H9 (cell line): ENCODE measurements around the gene OR6N1. TPM values are rescaled to one million over a fixed set of nuclear protein-coding genes. Genes with fewer than 3 reads are reported as not detected.

Experiments
- DNase-seq: peaks from one replicate; pipeline ENCODE4 v3.0.0-alpha.2; 2017
- H2AFZ ChIP-seq: one replicate; pipeline ENCODE4 v1.6.1; 2013; ENCODE audit warnings: mild to moderate bottlenecking, low read length, control low read depth, moderate library complexity
- H2AK5ac ChIP-seq: 2 replicates; pipeline ENCODE4 v1.6.1; 2013; ENCODE audit warnings: low read length, control low read depth, mixed read lengths; ENCODE audit not compliant: insufficient read length
- H2BK120ac ChIP-seq: one replicate; pipeline ENCODE4 v1.6.1; 2013; ENCODE audit warnings: low read depth, mild to moderate bottlenecking, low read length, control low read depth, inconsistent platforms; ENCODE audit not compliant: poor library complexity, severe bottlenecking
- H2BK12ac ChIP-seq: 2 replicates; pipeline ENCODE4 v1.6.1; 2013; ENCODE audit warnings: low read length, control low read depth, mixed read lengths, low read depth; ENCODE audit not compliant: insufficient read length
- H2BK15ac ChIP-seq: 2 replicates; pipeline ENCODE4 v1.6.1; 2013; ENCODE audit warnings: low read depth, low read length, control low read depth
- H2BK20ac ChIP-seq: one replicate; pipeline ENCODE4 v1.6.1; 2013; ENCODE audit warnings: low read depth, mild to moderate bottlenecking, low read length, control low read depth, inconsistent platforms; ENCODE audit not compliant: poor library complexity, severe bottlenecking
- H2BK5ac ChIP-seq: 2 replicates; pipeline ENCODE4 v1.6.1; 2013; ENCODE audit warnings: low read length, control low read depth, mixed read lengths; ENCODE audit not compliant: insufficient read length
- H3K14ac ChIP-seq: 2 replicates; pipeline ENCODE4 v1.6.1; 2013; ENCODE audit warnings: low read length, control low read depth; ENCODE audit not compliant: insufficient read depth
- H3K18ac ChIP-seq: 2 replicates; pipeline ENCODE4 v1.6.1; 2013; ENCODE audit warnings: low read depth, mild to moderate bottlenecking, mixed read lengths, low read length, control low read depth; ENCODE audit not compliant: insufficient read length
- H3K23ac ChIP-seq: 2 replicates; pipeline ENCODE4 v1.6.1; 2013; ENCODE audit warnings: low read length, control low read depth, mixed read lengths, low read depth; ENCODE audit not compliant: insufficient read length
- H3K23me2 ChIP-seq: 2 replicates; pipeline ENCODE4 v1.6.1; 2013; ENCODE audit warnings: low read depth, mild to moderate bottlenecking, mixed read lengths, low read length, control low read depth; ENCODE audit not compliant: insufficient read length, poor library complexity, severe bottlenecking
- H3K27ac ChIP-seq: 2 replicates; pipeline ENCODE4 v1.5.1; 2013; ENCODE audit warnings: low read length, control low read depth, mixed read lengths, low read depth; ENCODE audit not compliant: insufficient read length
- H3K27me3 ChIP-seq: 2 replicates; pipeline ENCODE4 v1.6.1; 2013; ENCODE audit warnings: low read length, control low read depth, inconsistent platforms; ENCODE audit not compliant: insufficient read depth
- H3K4ac ChIP-seq: 2 replicates; pipeline ENCODE4 v1.6.1; 2013; ENCODE audit warnings: low read depth, mild to moderate bottlenecking, control low read depth, inconsistent platforms, low read length, moderate library complexity
- H3K4me1 ChIP-seq: 2 replicates; pipeline ENCODE4 v1.6.1; 2013; ENCODE audit warnings: low read length, control low read depth, inconsistent platforms; ENCODE audit not compliant: insufficient read depth
- H3K4me2 ChIP-seq: 2 replicates; pipeline ENCODE4 v1.6.1; 2013; ENCODE audit warnings: low read length, control low read depth, mixed read lengths; ENCODE audit not compliant: insufficient read length, insufficient read depth
- H3K56ac ChIP-seq: 2 replicates; pipeline ENCODE4 v1.6.1; 2013; ENCODE audit warnings: low read depth, mild to moderate bottlenecking, mixed read lengths, low read length, control low read depth; ENCODE audit not compliant: insufficient read length
- H3K79me1 ChIP-seq: 2 replicates; pipeline ENCODE4 v1.6.1; 2013; ENCODE audit warnings: low read depth, mild to moderate bottlenecking, moderate library complexity, low read length, control low read depth, inconsistent platforms; ENCODE audit not compliant: insufficient read depth, poor library complexity, severe bottlenecking
- H3K79me2 ChIP-seq: 2 replicates; pipeline ENCODE4 v1.6.1; 2013; ENCODE audit warnings: low read length, control low read depth, inconsistent platforms; ENCODE audit not compliant: insufficient read depth
- H3K9ac ChIP-seq: 2 replicates; pipeline ENCODE4 v1.6.1; 2013; ENCODE audit warnings: low read length, control low read depth, mixed read lengths; ENCODE audit not compliant: insufficient read length; ENCODE audit errors: extremely low read depth
- H3K9me3 ChIP-seq: one replicate; pipeline ENCODE4 v1.6.1; 2013; ENCODE audit warnings: low read depth, low read length, inconsistent platforms; ENCODE audit not compliant: control insufficient read depth
- H3T11ph ChIP-seq: one replicate; pipeline ENCODE4 v1.6.1; 2013; ENCODE audit warnings: mild to moderate bottlenecking, low read length, control low read depth, inconsistent platforms
- H4K20me1 ChIP-seq: one replicate; pipeline ENCODE4 v1.6.1; 2013; ENCODE audit not compliant: control insufficient read depth, insufficient read length, insufficient read depth
- H4K5ac ChIP-seq: 2 replicates; pipeline ENCODE4 v1.6.1; 2013; ENCODE audit warnings: low read depth, mild to moderate bottlenecking, mixed read lengths, low read length, control low read depth; ENCODE audit not compliant: insufficient read length
- H4K8ac ChIP-seq: replicated peaks from 2 replicates; pipeline ENCODE4 v1.6.1; 2013; ENCODE audit warnings: low read length, control low read depth, mixed read lengths, low read depth; ENCODE audit not compliant: insufficient read length
- H4K91ac ChIP-seq: 2 replicates; pipeline ENCODE4 v1.6.1; 2013; ENCODE audit warnings: low read depth, mild to moderate bottlenecking, moderate library complexity, mixed read lengths, low read length, control low read depth; ENCODE audit not compliant: insufficient read length
- H3K27ac Mint-ChIP-seq, 3 experiments: 2 replicates in 2 of 3; 3 replicates in 1 of 3; pipeline ENCODE4 v1.8.0; 2020 to 2021; ENCODE audit warnings: mixed read lengths in 3 of 3, mild to moderate bottlenecking in 1 of 3, moderate library complexity in 1 of 3
- H3K27me3 Mint-ChIP-seq: 2 replicates; pipeline ENCODE4 v1.8.0; 2021; ENCODE audit warnings: low read depth, mild to moderate bottlenecking, moderate library complexity, mixed read lengths
- H3K36me3 Mint-ChIP-seq, 3 experiments: 2 replicates in 2 of 3; 3 replicates in 1 of 3; pipeline ENCODE4 v1.8.0; 2020 to 2021; ENCODE audit warnings: low read depth in 3 of 3, mixed read lengths in 3 of 3; ENCODE audit not compliant: insufficient read depth in 1 of 3
- H3K4me1 Mint-ChIP-seq, 2 experiments: 2 replicates each; pipeline ENCODE4 v1.8.0; 2020; ENCODE audit warnings: mixed read lengths in 2 of 2
- H3K4me3 Mint-ChIP-seq, 2 experiments: 2 replicates in 1 of 2; 3 replicates in 1 of 2; pipeline ENCODE4 v1.8.0; 2020 to 2021; ENCODE audit warnings: mild to moderate bottlenecking in 2 of 2, mixed read lengths in 2 of 2, moderate library complexity in 1 of 2
- H3K9me3 Mint-ChIP-seq, 2 experiments: 2 replicates in 1 of 2; 3 replicates in 1 of 2; pipeline ENCODE4 v1.8.0; 2020; ENCODE audit warnings: mild to moderate bottlenecking in 2 of 2, mixed read lengths in 2 of 2, moderate library complexity in 1 of 2
- WGBS: extraction: QIAGEN DNeasy Blood & Tissue Kit; methylation state at CpG from one replicate; pipeline ENCODE4 v1.1.7; 2013; ENCODE audit warnings: missing lambda C conversion rate, low lambda C conversion rate, mixed read lengths; ENCODE audit not compliant: insufficient read length; ENCODE audit errors: extremely low coverage; 5-methylcytosine and 5-hydroxymethylcytosine counted together
- total RNA-seq: library from RNA; stranded (reverse); gene quantifications from 2 replicates; pipeline ENCODE4 v1.2.1, GENCODE V29; 2021
- TF ChIP-seq, protein P1 (sequence below): fragments of 200-600 bp; sonication (generic); conservative IDR thresholded peaks from 3 replicates; pipeline ENCODE4 v1.8.0; 2021; ENCODE audit warnings: antibody characterized with exemption, mild to moderate bottlenecking

The OR6N1 gene
- total RNA-seq, 1 experiment from 2014 or later: not detected

DNA sequence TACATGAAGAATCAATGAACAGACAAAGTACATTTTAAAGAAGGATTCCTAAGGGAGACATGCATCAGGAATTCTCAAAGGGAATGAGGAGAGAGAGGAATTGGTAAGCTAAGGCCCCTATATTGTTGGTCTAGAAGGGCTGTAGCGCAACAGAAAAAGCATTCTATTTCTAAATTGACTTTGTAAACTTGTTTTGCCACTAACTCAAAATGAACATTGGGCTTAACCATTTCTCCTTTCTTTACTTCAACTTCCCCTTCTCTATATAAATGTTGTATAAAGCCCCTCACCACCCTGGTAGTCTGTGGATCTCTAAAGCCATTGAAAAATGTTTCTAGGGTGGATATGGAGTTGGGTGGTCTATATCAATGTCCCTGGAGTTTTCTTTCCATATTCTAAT is 29.4 kb upstream of the OR6N1 start:
- H3K4me2 ChIP-seq: no peak overlapping the region
- TF ChIP-seq, protein P1, sequence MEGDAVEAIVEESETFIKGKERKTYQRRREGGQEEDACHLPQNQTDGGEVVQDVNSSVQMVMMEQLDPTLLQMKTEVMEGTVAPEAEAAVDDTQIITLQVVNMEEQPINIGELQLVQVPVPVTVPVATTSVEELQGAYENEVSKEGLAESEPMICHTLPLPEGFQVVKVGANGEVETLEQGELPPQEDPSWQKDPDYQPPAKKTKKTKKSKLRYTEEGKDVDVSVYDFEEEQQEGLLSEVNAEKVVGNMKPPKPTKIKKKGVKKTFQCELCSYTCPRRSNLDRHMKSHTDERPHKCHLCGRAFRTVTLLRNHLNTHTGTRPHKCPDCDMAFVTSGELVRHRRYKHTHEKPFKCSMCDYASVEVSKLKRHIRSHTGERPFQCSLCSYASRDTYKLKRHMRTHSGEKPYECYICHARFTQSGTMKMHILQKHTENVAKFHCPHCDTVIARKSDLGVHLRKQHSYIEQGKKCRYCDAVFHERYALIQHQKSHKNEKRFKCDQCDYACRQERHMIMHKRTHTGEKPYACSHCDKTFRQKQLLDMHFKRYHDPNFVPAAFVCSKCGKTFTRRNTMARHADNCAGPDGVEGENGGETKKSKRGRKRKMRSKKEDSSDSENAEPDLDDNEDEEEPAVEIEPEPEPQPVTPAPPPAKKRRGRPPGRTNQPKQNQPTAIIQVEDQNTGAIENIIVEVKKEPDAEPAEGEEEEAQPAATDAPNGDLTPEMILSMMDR: no peak
- H4K20me1 ChIP-seq: no peaks in the 10 kb centered on the region
- H3K27ac ChIP-seq: no peak overlapping the region
- H3K4me3 Mint-ChIP-seq: no peak overlapping the region
- peaks cover 2% of the 10 kb centered on the region; the same call in 1 of the 2 replicates for H3K27me3 Mint-ChIP-seq
- no peak overlapping the region for H3K9ac ChIP-seq
- no peak overlapping the region for H3T11ph ChIP-seq
- no peaks in the 10 kb centered on the region for H3K4me1 ChIP-seq
- no peak overlapping the region for H3K18ac ChIP-seq
- no peak overlapping the region for H2BK120ac ChIP-seq
- no peak overlapping the region for H4K91ac ChIP-seq
- H3K56ac ChIP-seq: no peak overlapping the region
- H3K79me2 ChIP-seq: no peaks in the 10 kb centered on the region
- H3K4ac ChIP-seq: no peak overlapping the region
- H4K5ac ChIP-seq: no peak overlapping the region
- H3K9me3 Mint-ChIP-seq: no peaks in the 10 kb centered on the region
- no peaks in the 10 kb centered on the region for H3K79me1 ChIP-seq
- no peaks in the 10 kb centered on the region for H3K23me2 ChIP-seq
- H3K9me3 ChIP-seq: no peaks in the 10 kb centered on the region
- H3K4me1 Mint-ChIP-seq: 0 out of 4 replicates have a peak, but pooled peaks cover 0 to 4% of the 10 kb centered on the region in 2 experiments
- no peaks in the 10 kb centered on the region for H3K36me3 Mint-ChIP-seq
- no peak overlapping the region for H2BK15ac ChIP-seq
- H4K8ac ChIP-seq: no peak overlapping the region
- H2AFZ ChIP-seq: no peak overlapping the region
- no peak overlapping the region for H2BK20ac ChIP-seq
- no peak overlapping the region for H2BK5ac ChIP-seq
- no peak overlapping the region for H3K23ac ChIP-seq
- no CpG with 5 or more reads among the region's 1 CpG for WGBS
- H3K27ac Mint-ChIP-seq: no peak overlapping the region
- no peak overlapping the region for H3K14ac ChIP-seq
- H2AK5ac ChIP-seq: no peak overlapping the region
- H3K27me3 ChIP-seq: no peaks in the 10 kb centered on the region
- DNase-seq: no peak
- no peak overlapping the region for H2BK12ac ChIP-seq
